K562 (cell line): ENCODE data around the gene TUBE1. TPM values are rescaled to one million over a fixed set of nuclear protein-coding genes. Genes with fewer than 3 reads are reported as not detected.

ENCODE experiments used
- ATAC-seq: fragments of 200-7000 bp; cut with Tn5 transposase; 3 replicates; pipeline ENCODE4 v1.9.1; 2020; ENCODE audit warnings: moderate library complexity
- BruUV-seq: library from RNA; stranded (reverse); fragments of 400-500 nt; replicated peaks from 2 replicates; lab custom pipeline; 2021; lab: Mats Ljungman, UMichigan
- CTCF ChIA-PET: fragments of 300-600 bp; formaldehyde crosslinking; extraction: SDS; loops from one replicate; lab custom pipeline; 2021; ENCODE audit warnings: low intra/inter-chr PET ratio; lab: Yijun Ruan, JAX
- POLR2A ChIA-PET: fragments of 300-600, 350-650 bp; sonication (Branson Sonifier 250); formaldehyde crosslinking; extraction: SDS; loops from one replicate; lab custom pipeline; 2021; ENCODE audit warnings: antibody characterized with exemption, inconsistent platforms; lab: Yijun Ruan, JAX
- DNase-seq, 4 experiments: peaks; one replicate each; pipeline versions ENCODE4 v3.0.0 to v3.0.0-alpha.2; 2011 to 2018; ENCODE audit warnings: low spot score in 3 of 4, mixed read lengths in 3 of 4; ENCODE audit errors: extremely low read depth in 1 of 4
- FAIRE-seq: peaks from 2 replicates; lab custom pipeline; 2011; peaks lifted over from hg19 to GRCh38; lab: Jason Lieb, UNC
- H2AFZ ChIP-seq: 2 replicates; pipeline ENCODE4 v1.6.0; 2011; ENCODE audit warnings: low read depth, low read length, control low read depth, inconsistent platforms
- H3K27ac ChIP-seq: fragments of 200-600 bp; 3 replicates; pipeline ENCODE4 v1.8.0; 2011; ENCODE audit warnings: low read depth, mild to moderate bottlenecking, control low read depth, inconsistent platforms, low read length, moderate library complexity, mixed read lengths; ENCODE audit errors: extremely low read depth
- H3K27me3 ChIP-seq, 2 experiments: fragments of 300-600 bp in 1 of 2; 2 replicates in 1 of 2; 3 replicates in 1 of 2; pipeline versions ENCODE4 v1.6.0 to v1.8.0; 2011; ENCODE audit warnings: inconsistent platforms in 2 of 2, low read length in 2 of 2, mild to moderate bottlenecking in 1 of 2, mixed read lengths in 1 of 2, moderate library complexity in 1 of 2; ENCODE audit not compliant: control insufficient read depth in 2 of 2, insufficient read depth in 2 of 2
- H3K36me3 ChIP-seq: fragments of 300-600 bp; 3 replicates; pipeline ENCODE4 v1.8.0; 2011; ENCODE audit warnings: mild to moderate bottlenecking, low read length, inconsistent platforms; ENCODE audit not compliant: control insufficient read depth, insufficient read depth
- H3K4me1 ChIP-seq, 2 experiments: fragments of 200-600 bp in 1 of 2; replicated peaks in 1 of 2; 2 replicates in 1 of 2; 3 replicates in 1 of 2; pipeline versions ENCODE4 v1.5.1 to v1.8.0; 2011; ENCODE audit warnings: inconsistent platforms in 2 of 2, low read length in 2 of 2, mild to moderate bottlenecking in 1 of 2, mixed read lengths in 1 of 2, moderate library complexity in 1 of 2; ENCODE audit not compliant: control insufficient read depth in 2 of 2, insufficient read depth in 2 of 2
- H3K4me2 ChIP-seq: 2 replicates; pipeline ENCODE4 v1.6.1; 2011; ENCODE audit warnings: low read length, control low read depth, inconsistent platforms, mixed read lengths; ENCODE audit not compliant: insufficient read depth
- H3K4me3 ChIP-seq: fragments of 200-600 bp; sonication (generic), shearing (Covaris generic); 2 replicates; pipeline ENCODE4 v1.5.1; 2016; ENCODE audit warnings: control low read depth, inconsistent platforms
- H3K79me2 ChIP-seq: fragments of 200-600 bp; 3 replicates; pipeline ENCODE4 v1.8.0; 2011; ENCODE audit warnings: low read length, inconsistent platforms; ENCODE audit not compliant: control insufficient read depth, insufficient read depth
- H3K9ac ChIP-seq, 2 experiments: 2 replicates each; pipeline versions ENCODE4 v1.6.0 to v1.6.1; 2011; ENCODE audit warnings: low read depth in 2 of 2, low read length in 2 of 2, control low read depth in 1 of 2, inconsistent platforms in 1 of 2, mild to moderate bottlenecking in 1 of 2, mixed read lengths in 1 of 2; ENCODE audit not compliant: insufficient read depth in 1 of 2
- H3K9me1 ChIP-seq: one replicate; pipeline ENCODE4 v1.6.0; 2011; ENCODE audit warnings: inconsistent platforms, mild to moderate bottlenecking, low read length, moderate library complexity; ENCODE audit not compliant: control insufficient read depth, insufficient read depth
- H3K9me3 ChIP-seq: replicated peaks from 2 replicates; pipeline ENCODE4 v1.5.1; 2011; ENCODE audit warnings: low read depth, low read length, inconsistent platforms; ENCODE audit not compliant: control insufficient read depth, insufficient read depth
- H4K20me1 ChIP-seq: replicated peaks from 2 replicates; pipeline ENCODE4 v1.6.1; 2011; ENCODE audit warnings: low read length, inconsistent platforms, mixed read lengths; ENCODE audit not compliant: control insufficient read depth, insufficient read depth
- CHD2 ChIP-seq: IDR thresholded peaks from 2 replicates; pipeline ENCODE4 v1.6.1; 2011; ENCODE audit warnings: low read depth, low read length
- ETV5 ChIP-seq: sonication (generic); formaldehyde crosslinking; IDR thresholded peaks from 2 replicates; pipeline ENCODE4 v1.4.0; 2020; ENCODE audit warnings: low read depth, mild to moderate bottlenecking, missing genetic modification reagents
- HMGN3 ChIP-seq: IDR thresholded peaks from 2 replicates; pipeline ENCODE4 v1.6.1; 2011; ENCODE audit warnings: borderline replicate concordance, low read depth, mild to moderate bottlenecking, mixed read lengths, low read length; ENCODE audit not compliant: insufficient read length; ENCODE audit errors: extremely low read depth
- NUFIP1 ChIP-seq: fragments of 450-650 bp; IDR thresholded peaks from 2 replicates; pipeline ENCODE4 v1.6.1; 2018; ENCODE audit not compliant: partially characterized antibody
- SP1 ChIP-seq: sonication (generic); formaldehyde crosslinking; IDR thresholded peaks from 2 replicates; pipeline ENCODE4 v1.8.1; 2022; ENCODE audit warnings: mild to moderate bottlenecking, missing genetic modification reagents
- TCF7L2 ChIP-seq: fragments of 150-350 bp; IDR thresholded peaks from 2 replicates; pipeline ENCODE4 v1.6.1; 2016; ENCODE audit warnings: low read depth, mild to moderate bottlenecking, low read length, moderate library complexity
- TSC22D4 ChIP-seq: fragments of 450-650 bp; IDR thresholded peaks from 2 replicates; pipeline ENCODE4 v1.6.1; 2016; ENCODE audit warnings: missing genetic modification characterization, missing biosample characterization, control low read depth
- WGBS: fragments of 100-300 bp; shearing (Covaris generic); methylation state at CpG from one replicate; pipeline ENCODE4 v1.1.6; 2016; ENCODE audit warnings: low coverage, mixed read lengths; ENCODE audit not compliant: insufficient coverage; ENCODE audit errors: missing lambda C conversion rate; 5-methylcytosine and 5-hydroxymethylcytosine counted together
- in situ Hi-C: fragments of 300-500 bp; cut with MboI; formaldehyde crosslinking; loops from 4 replicates; pipeline ENCODE4 v1.15.0; 2018; ENCODE audit warnings: inconsistent platforms, mixed read lengths
- intact Hi-C: fragments of 100-400 bp; cut with micrococcal nuclease; formaldehyde crosslinking; loops from 2 replicates; pipeline ENCODE4 v1.14.2; 2022
- polyA plus RNA-seq, 8 experiments: library from polyadenylated mRNA; depleted of rRNA in 4 of 8; stranded (reverse) in 5 of 8; unstranded in 3 of 8; fragments of >200 nt; fragmentation: Nextera tagmentation in 2 of 8; fragmentation: Illumina TruSeq in 1 of 8; extraction: Ambion mirVana in 2 of 8; extraction: Trizol in 1 of 8; gene quantifications; 2 replicates each; pipeline versions ENCODE4 v1.2.1 to v1.2.3, GENCODE V29; 2011 to 2014; ENCODE audit warnings: inconsistent platforms in 1 of 8, missing spikeins in 1 of 8
- total RNA-seq, 7 experiments: library from RNA; depleted of rRNA in 6 of 7; stranded (reverse); fragments of >200 nt in 6 of 7; fragmentation: Illumina TruSeq in 2 of 7; extraction: Trizol in 2 of 7; gene quantifications; 2 replicates each; pipeline versions ENCODE4 v1.2.1 to v1.2.3, GENCODE V29; 2011 to 2021; ENCODE audit warnings: low replicate concordance in 1 of 7
- TF ChIP-seq, protein P1 (sequence below): sonication (generic); formaldehyde crosslinking; IDR thresholded peaks from 2 replicates; pipeline ENCODE4 v1.9.0; 2022; ENCODE audit warnings: mild to moderate bottlenecking, missing genetic modification reagents
- TF ChIP-seq, protein P2 (sequence below): fragments of 250-450 bp; sonication (Bioruptor Pico); IDR thresholded peaks from 2 replicates; pipeline ENCODE4 v1.5.0; 2021; ENCODE audit warnings: mild to moderate bottlenecking, borderline replicate concordance
- TF ChIP-seq, protein P3 (sequence below): sonication (generic); formaldehyde crosslinking; IDR thresholded peaks from 2 replicates; pipeline ENCODE4 v1.8.0; 2022; ENCODE audit warnings: mild to moderate bottlenecking, low read depth, missing genetic modification reagents
- TF ChIP-seq, protein P4 (sequence below), 2 experiments: IDR thresholded peaks; 2 replicates each; pipeline ENCODE4 v1.6.1; 2011; ENCODE audit warnings: borderline replicate concordance in 1 of 2, control low read depth in 1 of 2, low read depth in 1 of 2, low read length in 1 of 2, mild to moderate bottlenecking in 1 of 2, mixed read lengths in 1 of 2, moderate library complexity in 1 of 2; ENCODE audit not compliant: insufficient read depth in 1 of 2, insufficient read length in 1 of 2, poor library complexity in 1 of 2, severe bottlenecking in 1 of 2; ENCODE audit errors: extremely low read depth in 1 of 2
- TF ChIP-seq, protein P5 (sequence below): fragments of 250-450 bp; sonication (Bioruptor Pico); IDR thresholded peaks from 2 replicates; pipeline ENCODE4 v1.4.0; 2020; ENCODE audit warnings: mild to moderate bottlenecking, moderate library complexity

TUBE1 gene
- total and polyA plus RNA-seq, 9 of the 15 experiments (the other 6 are each of a cell fraction or from before 2014, with no cell fraction given) = 18.9 to 58.4 (median 30.8) TPM

DNA sequence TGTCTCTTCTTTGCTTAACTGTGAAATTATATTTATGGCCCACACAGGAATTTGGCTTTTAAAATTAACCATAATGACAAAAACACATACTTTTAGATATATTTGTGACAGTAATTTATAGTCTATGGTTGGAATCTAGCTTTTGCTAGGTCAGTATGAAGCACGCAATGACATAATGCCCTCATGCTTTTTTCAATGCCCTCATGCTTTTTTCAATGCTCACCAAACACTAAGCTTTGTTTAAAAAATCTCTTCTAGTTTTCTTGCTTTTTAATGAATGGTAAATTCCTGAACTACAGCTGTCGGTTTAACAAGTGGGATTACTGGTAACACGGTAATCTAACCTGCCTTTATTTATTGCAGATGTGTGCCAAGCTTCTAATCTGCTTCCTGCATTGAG is 20.7 kb downstream of the TUBE1 start:
- H3K27ac ChIP-seq = no peak overlapping the region
- no peaks in the 10 kb centered on the region for H3K79me2 ChIP-seq
- BruUV-seq = no TSS peak
- H3K9me1 ChIP-seq = no peaks in the 10 kb centered on the region
- H3K27me3 ChIP-seq = no peaks in the 10 kb centered on the region; a peak in 2 of 5 replicates
- no peaks in the 10 kb centered on the region for H3K9me3 ChIP-seq
- FAIRE-seq (no peak), ATAC-seq (no peak), DNase-seq (no peak)
- H3K4me3 ChIP-seq = no peak overlapping the region
- in situ Hi-C loops (no loop called here), intact Hi-C loops (loop anchor here (5.0 kb wide), 1 partner anchor 96 kb away; no protein-coding TSS in a partner anchor)
- POLR2A ChIA-PET = no interaction called here
- CTCF ChIA-PET = no interaction called here
- peaks cover 6% of the 10 kb centered on the region; the same call in 2 of the 3 replicates for H3K36me3 ChIP-seq
- H2AFZ ChIP-seq = no peak overlapping the region
- H3K4me2 ChIP-seq = no peak overlapping the region
- no peak overlapping the region for H3K9ac ChIP-seq
- no peaks in the 10 kb centered on the region for H4K20me1 ChIP-seq
- no peaks in the 10 kb centered on the region for H3K4me1 ChIP-seq
- WGBS = 25% methylated on average over 3 of the region's 3 CpGs
- no peak for TF ChIP-seq TSC22D4 (tag)
- TF ChIP-seq, protein P1, sequence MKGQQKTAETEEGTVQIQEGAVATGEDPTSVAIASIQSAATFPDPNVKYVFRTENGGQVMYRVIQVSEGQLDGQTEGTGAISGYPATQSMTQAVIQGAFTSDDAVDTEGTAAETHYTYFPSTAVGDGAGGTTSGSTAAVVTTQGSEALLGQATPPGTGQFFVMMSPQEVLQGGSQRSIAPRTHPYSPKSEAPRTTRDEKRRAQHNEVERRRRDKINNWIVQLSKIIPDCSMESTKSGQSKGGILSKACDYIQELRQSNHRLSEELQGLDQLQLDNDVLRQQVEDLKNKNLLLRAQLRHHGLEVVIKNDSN (CRISPR knock-in tag) = no peak
- TF ChIP-seq TCF7L2 = no peak
- TF ChIP-seq, protein P2, sequence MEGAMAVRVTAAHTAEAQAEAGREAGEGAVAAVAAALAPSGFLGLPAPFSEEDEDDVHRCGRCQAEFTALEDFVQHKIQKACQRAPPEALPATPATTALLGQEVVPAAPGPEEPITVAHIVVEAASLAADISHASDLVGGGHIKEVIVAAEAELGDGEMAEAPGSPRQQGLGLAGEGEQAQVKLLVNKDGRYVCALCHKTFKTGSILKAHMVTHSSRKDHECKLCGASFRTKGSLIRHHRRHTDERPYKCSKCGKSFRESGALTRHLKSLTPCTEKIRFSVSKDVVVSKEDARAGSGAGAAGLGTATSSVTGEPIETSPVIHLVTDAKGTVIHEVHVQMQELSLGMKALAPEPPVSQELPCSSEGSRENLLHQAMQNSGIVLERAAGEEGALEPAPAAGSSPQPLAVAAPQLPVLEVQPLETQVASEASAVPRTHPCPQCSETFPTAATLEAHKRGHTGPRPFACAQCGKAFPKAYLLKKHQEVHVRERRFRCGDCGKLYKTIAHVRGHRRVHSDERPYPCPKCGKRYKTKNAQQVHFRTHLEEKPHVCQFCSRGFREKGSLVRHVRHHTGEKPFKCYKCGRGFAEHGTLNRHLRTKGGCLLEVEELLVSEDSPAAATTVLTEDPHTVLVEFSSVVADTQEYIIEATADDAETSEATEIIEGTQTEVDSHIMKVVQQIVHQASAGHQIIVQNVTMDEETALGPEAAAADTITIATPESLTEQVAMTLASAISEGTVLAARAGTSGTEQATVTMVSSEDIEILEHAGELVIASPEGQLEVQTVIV (CRISPR knock-in tag) = no peak
- TF ChIP-seq ETV5 (CRISPR knock-in tag) = no peak
- TF ChIP-seq SP1 (CRISPR knock-in tag) = no peak
- no peak for TF ChIP-seq NUFIP1
- TF ChIP-seq, protein P3, sequence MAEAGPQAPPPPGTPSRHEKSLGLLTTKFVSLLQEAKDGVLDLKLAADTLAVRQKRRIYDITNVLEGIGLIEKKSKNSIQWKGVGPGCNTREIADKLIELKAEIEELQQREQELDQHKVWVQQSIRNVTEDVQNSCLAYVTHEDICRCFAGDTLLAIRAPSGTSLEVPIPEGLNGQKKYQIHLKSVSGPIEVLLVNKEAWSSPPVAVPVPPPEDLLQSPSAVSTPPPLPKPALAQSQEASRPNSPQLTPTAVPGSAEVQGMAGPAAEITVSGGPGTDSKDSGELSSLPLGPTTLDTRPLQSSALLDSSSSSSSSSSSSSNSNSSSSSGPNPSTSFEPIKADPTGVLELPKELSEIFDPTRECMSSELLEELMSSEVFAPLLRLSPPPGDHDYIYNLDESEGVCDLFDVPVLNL = no peak
- TF ChIP-seq, protein P4, sequence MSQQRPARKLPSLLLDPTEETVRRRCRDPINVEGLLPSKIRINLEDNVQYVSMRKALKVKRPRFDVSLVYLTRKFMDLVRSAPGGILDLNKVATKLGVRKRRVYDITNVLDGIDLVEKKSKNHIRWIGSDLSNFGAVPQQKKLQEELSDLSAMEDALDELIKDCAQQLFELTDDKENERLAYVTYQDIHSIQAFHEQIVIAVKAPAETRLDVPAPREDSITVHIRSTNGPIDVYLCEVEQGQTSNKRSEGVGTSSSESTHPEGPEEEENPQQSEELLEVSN (IDR thresholded peaks at IDR 0.05; ENCODE audit: borderline replicate concordance in 1 of 2, extremely low read depth in 1 of 2, insufficient read depth in 1 of 2, insufficient read length in 1 of 2, low read depth in 1 of 2, low read length in 1 of 2, poor library complexity in 1 of 2, severe bottlenecking in 1 of 2) = no peak
- no peak for TF ChIP-seq HMGN3
- TF ChIP-seq CHD2 = no peak
- TF ChIP-seq, protein P5, sequence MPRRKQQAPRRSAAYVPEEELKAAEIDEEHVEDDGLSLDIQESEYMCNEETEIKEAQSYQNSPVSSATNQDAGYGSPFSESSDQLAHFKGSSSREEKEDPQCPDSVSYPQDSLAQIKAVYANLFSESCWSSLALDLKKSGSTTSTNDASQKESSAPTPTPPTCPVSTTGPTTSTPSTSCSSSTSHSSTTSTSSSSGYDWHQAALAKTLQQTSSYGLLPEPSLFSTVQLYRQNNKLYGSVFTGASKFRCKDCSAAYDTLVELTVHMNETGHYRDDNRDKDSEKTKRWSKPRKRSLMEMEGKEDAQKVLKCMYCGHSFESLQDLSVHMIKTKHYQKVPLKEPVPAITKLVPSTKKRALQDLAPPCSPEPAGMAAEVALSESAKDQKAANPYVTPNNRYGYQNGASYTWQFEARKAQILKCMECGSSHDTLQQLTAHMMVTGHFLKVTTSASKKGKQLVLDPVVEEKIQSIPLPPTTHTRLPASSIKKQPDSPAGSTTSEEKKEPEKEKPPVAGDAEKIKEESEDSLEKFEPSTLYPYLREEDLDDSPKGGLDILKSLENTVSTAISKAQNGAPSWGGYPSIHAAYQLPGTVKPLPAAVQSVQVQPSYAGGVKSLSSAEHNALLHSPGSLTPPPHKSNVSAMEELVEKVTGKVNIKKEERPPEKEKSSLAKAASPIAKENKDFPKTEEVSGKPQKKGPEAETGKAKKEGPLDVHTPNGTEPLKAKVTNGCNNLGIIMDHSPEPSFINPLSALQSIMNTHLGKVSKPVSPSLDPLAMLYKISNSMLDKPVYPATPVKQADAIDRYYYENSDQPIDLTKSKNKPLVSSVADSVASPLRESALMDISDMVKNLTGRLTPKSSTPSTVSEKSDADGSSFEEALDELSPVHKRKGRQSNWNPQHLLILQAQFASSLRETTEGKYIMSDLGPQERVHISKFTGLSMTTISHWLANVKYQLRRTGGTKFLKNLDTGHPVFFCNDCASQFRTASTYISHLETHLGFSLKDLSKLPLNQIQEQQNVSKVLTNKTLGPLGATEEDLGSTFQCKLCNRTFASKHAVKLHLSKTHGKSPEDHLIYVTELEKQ (CRISPR knock-in tag) = no peak
